Measurements from ENCODE around the gene TTC34. TPM values are rescaled to one million over a fixed set of nuclear protein-coding genes. Genes with fewer than 3 reads are reported as not detected.

Gene TTC34
- total and polyA plus RNA-seq, 10 of the 15 experiments (the other 5 are each of a cell fraction or from before 2014, with no cell fraction given): 0.03 to 0.49 (median 0.05) TPM; not detected in 2

- no peaks in the 10 kb centered on the region for H4K20me1 ChIP-seq (ENCODE audit: control insufficient read depth, insufficient read depth)
- FAIRE-seq (no peak), ATAC-seq (no peak), DNase-seq (ENCODE audit: low read depth, low spot score) (no peak)
- in situ Hi-C loops (cut with MboI) (loop anchor here (25.0 kb wide), 1 partner anchor 129 kb away; no protein-coding TSS in a partner anchor), intact Hi-C loops (cut with micrococcal nuclease; ENCODE audit: unreplicated experiment) (no loop called here)
- H3K36me3 ChIP-seq (ENCODE audit: control insufficient read depth in 2 of 2, insufficient read depth in 2 of 2, low read length in 1 of 2): no peaks in the 10 kb centered on the region
- H3K27me3 ChIP-seq (replicated peaks in 1 of 2; ENCODE audit: control insufficient read depth in 2 of 2, insufficient read depth in 2 of 2, low read length in 1 of 2): no peaks in the 10 kb centered on the region
- no peaks in the 10 kb centered on the region; the same call in 2 of the 3 replicates for H3K9me3 ChIP-seq (replicated peaks; ENCODE audit: control insufficient read depth, insufficient read depth, low read length)
- RAD21 ChIA-PET (ENCODE audit: unreplicated experiment): no interaction called here
- no TSS peak for BruUV-seq (replicated peaks)
- H3K9ac ChIP-seq (ENCODE audit: control insufficient read depth, insufficient read depth, low read length): no peak overlapping the region
- H3K27ac ChIP-seq (ENCODE audit: control insufficient read depth, insufficient read depth): no peak overlapping the region
- 37% methylated on average over 15 of the region's 15 CpGs for WGBS (ENCODE audit: insufficient coverage, insufficient replicate concordance, low lambda C conversion rate, missing lambda C conversion rate)
- POLR2A ChIA-PET: no interaction called here
- SMC1A ChIA-PET (ENCODE audit: uncharacterized antibody, unreplicated experiment): no interaction called here
- H3K4me3 ChIP-seq: no peak overlapping the region
- H3K79me2 ChIP-seq (ENCODE audit: control insufficient read depth, insufficient read depth, low read length): no peaks in the 10 kb centered on the region
- H3K4me2 ChIP-seq (ENCODE audit: control insufficient read depth, insufficient read depth): no peak overlapping the region
- CTCF ChIA-PET: no interaction called here
- TF ChIP-seq ELK1 (IDR thresholded peaks at IDR 0.05; ENCODE audit: low read depth, low read length) (no peak), POLR2AphosphoS5 (IDR thresholded peaks at IDR 0.05; ENCODE audit: low read length) (no peak), KAT2A (conservative IDR thresholded peaks at IDR 0.05; ENCODE audit: control insufficient read depth, low read depth, low read length) (no peak), STAT3 (IDR thresholded peaks at IDR 0.05; ENCODE audit: low read depth, low read length) (no peak), CUX1 (IDR thresholded peaks at IDR 0.05; ENCODE audit: insufficient replicate concordance, low read depth, low read length) (no peak)
- H3K4me1 ChIP-seq (ENCODE audit: control insufficient read depth, insufficient read depth, low read length): no peaks in the 10 kb centered on the region
- H2AFZ ChIP-seq (ENCODE audit: control insufficient read depth, low read depth, low read length): no peak overlapping the region
Observed at GRCh38 chr1:2816786-2817185, 15.3 kb upstream of the TTC34 start.

All from GM12878 (cell line).